ENCODE measurements around the gene PTGR2. TPM values are rescaled to one million over a fixed set of nuclear protein-coding genes. Genes with fewer than 3 reads are reported as not detected.
A peak's percentile ranks its signal among the peaks of the same experiment; 100 is the strongest.
"Not testable (repeated sequence)": the region's sequence is repeated elsewhere in the genome, so short reads cannot be mapped to it uniquely, and the experiment has no call there.

PTGR2 gene
- total and polyA plus RNA-seq, 3 experiments from 2014 or later, result 3.0 to 4.2 (median 3.3) TPM

DNA sequence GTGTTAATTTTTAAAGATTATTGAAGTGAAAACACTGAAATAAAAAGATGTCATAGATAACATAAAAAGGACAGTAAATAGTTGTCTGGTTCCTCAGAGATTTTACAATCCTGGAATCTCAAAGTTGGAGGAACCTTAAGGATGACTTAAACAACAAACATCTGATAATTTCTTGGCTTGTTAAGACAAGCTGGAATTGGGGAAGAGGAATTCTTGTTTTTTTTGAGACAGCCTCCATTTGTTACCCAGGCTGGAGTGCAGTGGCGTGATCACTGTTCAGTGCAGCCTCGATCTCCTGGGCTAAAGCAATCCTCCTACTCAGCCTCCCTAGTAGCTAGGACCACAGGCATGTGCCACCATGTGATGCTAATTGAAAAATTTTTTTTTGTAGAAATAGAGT lies 37.3 kb downstream of the PTGR2 start:
- H3K27ac Mint-ChIP-seq, result peak overlapping the region; percentile 66 to 99 (median 94)
- CTCF ChIA-PET, result no interaction called here
- POLR2A ChIA-PET, result interaction anchor here (0.7 kb wide), 1 partner anchor 129 kb away, joined by 5 read pairs; a partner anchor contains a TSS
- H3K27ac ChIP-seq (ENCODE audit: low read depth, low read length), result no peak overlapping the region
- peak overlapping the region in 3 of 7 donors; percentile 16 to 96 (median 96) for H3K4me3 Mint-ChIP-seq
- peaks cover 3 to 33% (median 4%) of the 10 kb centered on the region in 3 donors for H3K36me3 Mint-ChIP-seq
- no peak overlapping the region for H3K4me3 ChIP-seq (ENCODE audit: low read length)
- H3K27me3 ChIP-seq (ENCODE audit: insufficient read depth, low read length, poor library complexity, severe bottlenecking), result no peaks in the 10 kb centered on the region
- H3K4me1 ChIP-seq (ENCODE audit: insufficient read depth, low read length), result peaks cover 30% of the 10 kb centered on the region
- H3K9me3 Mint-ChIP-seq, result no peaks in the 10 kb centered on the region
- no peaks in the 10 kb centered on the region for H3K9me3 ChIP-seq (ENCODE audit: low read length)
- H3K27me3 Mint-ChIP-seq, result no peaks in the 10 kb centered on the region
- DNase-seq, result no peak
- H3K36me3 ChIP-seq (ENCODE audit: insufficient read depth, low read length), result peaks cover 5% of the 10 kb centered on the region
- peaks cover 48 to 66% (median 62%) of the 10 kb centered on the region in 3 donors for H3K4me1 Mint-ChIP-seq

DNA sequence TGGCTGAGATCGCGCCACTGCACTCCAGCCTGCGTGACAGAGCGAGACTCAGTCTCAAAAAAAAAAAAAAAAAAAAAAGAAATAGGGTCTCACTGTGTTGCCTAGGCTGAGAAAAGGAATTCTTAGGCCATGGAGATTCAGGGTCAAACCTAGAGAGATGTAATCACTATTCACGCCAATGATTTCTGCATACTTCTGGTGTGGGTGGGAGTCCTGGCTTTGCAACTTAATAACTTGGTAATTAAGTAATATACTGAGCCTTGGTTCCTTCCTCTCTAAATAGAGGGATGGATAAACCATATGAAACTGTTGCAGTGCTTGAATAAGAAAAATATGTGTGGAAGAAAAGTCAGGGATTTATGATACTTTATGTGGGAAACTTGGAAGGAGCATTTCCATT lies 37.7 kb downstream of the PTGR2 start:
- Mint-ChIP-seq H3K9me3 (no peaks in the 10 kb centered on the region), H3K27me3 (no peaks in the 10 kb centered on the region), H3K4me3 (peak overlapping the region in 3 of 7 donors; percentile 28 to 49 (median 49)), H3K27ac (peak overlapping the region in 7 of 8 donors; percentile 19 to 99 (median 77)), H3K4me1 (peaks cover 48 to 65% (median 61%) of the 10 kb centered on the region in 3 donors), H3K36me3 (peaks cover 3 to 37% (median 5%) of the 10 kb centered on the region in 3 donors)
- H3K27ac ChIP-seq (ENCODE audit: low read depth, low read length), result no peak overlapping the region
- H3K27me3 ChIP-seq (ENCODE audit: insufficient read depth, low read length, poor library complexity, severe bottlenecking), result no peaks in the 10 kb centered on the region
- DNase-seq, result no peak
- H3K4me3 ChIP-seq (ENCODE audit: low read length), result no peak overlapping the region
- peaks cover 30% of the 10 kb centered on the region for H3K4me1 ChIP-seq (ENCODE audit: insufficient read depth, low read length)
- H3K36me3 ChIP-seq (ENCODE audit: insufficient read depth, low read length), result peaks cover 8% of the 10 kb centered on the region
- ChIA-PET CTCF (interaction anchor here (1.3 to 1.8 kb wide), 2 partner anchors 10 to 160 kb away, joined by 3 to 4 read pairs; no protein-coding TSS in a partner anchor), POLR2A (interaction anchor here (0.7 kb wide), 1 partner anchor 129 kb away, joined by 5 read pairs; a partner anchor contains a TSS)
- H3K9me3 ChIP-seq (ENCODE audit: low read length), result no peaks in the 10 kb centered on the region

DNA sequence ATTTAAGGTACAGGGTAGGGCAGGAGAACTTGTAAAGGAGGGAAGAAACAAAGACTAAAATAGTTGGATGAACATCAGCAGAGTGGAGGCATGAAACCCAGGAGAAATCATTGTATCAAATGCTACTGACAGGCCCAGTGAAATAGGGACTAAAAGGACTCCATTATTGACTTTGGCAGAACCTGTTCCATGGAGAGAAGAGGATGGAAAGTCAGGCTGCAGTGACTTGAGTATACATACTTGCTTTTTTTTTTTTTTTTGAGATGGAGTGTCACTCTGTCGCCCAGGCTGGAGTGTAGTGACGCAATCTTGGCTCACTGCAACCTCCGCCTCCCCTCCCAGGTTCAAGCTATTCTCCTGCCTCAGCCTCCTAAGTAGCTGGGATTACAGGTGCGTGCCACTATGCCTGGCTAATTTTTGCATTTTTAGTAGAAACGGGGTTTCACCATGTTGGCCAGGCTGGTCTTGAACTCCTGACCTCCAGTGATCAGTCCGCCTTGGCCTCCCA lies 42.6 kb downstream of the PTGR2 start:
- H3K9me3 ChIP-seq (ENCODE audit: low read length); H3K4me3 ChIP-seq (ENCODE audit: low read length); H3K27ac ChIP-seq (ENCODE audit: low read depth, low read length); CTCF ChIA-PET; H3K4me3 Mint-ChIP-seq; H3K27me3 Mint-ChIP-seq; H3K4me1 ChIP-seq (ENCODE audit: insufficient read depth, low read length); POLR2A ChIA-PET; H3K9me3 Mint-ChIP-seq; DNase-seq; H3K27me3 ChIP-seq (ENCODE audit: insufficient read depth, low read length, poor library complexity, severe bottlenecking): not testable (repeated sequence)
- Mint-ChIP-seq H3K27ac (peak overlapping the region in 3 of 8 donors; percentile 5 to 17 (median 9)), H3K4me1 (peaks cover 16 to 22% (median 20%) of the 10 kb centered on the region in 3 donors), H3K36me3 (peaks cover 3 to 68% (median 23%) of the 10 kb centered on the region in 3 donors)
- peaks cover 34% of the 10 kb centered on the region for H3K36me3 ChIP-seq (ENCODE audit: insufficient read depth, low read length)

DNA sequence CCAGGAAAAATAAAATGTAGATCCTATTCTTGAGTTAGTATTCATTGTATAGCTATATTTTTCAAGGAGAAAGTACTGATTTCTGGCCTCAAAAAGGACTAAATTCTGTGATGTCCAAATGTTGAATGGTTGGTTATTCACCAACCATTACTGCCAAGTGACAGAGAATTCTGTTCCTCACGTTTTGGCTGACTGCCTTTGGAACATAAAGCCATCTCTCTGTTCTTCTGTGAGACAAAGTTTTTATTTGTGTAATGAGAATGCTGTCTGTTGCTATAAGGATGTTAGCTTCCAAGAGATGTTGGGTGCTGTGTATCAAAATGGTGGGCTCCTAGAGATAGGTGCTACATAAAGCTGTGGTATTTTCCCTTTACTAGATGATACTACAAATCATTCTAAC lies 44.3 kb downstream of the PTGR2 start:
- H3K27ac Mint-ChIP-seq, result peak overlapping the region in 2 of 8 donors; percentile 42 to 55
- Histone ChIP-seq H3K9me3 (ENCODE audit: low read length) (no peaks in the 10 kb centered on the region), H3K27me3 (ENCODE audit: insufficient read depth, low read length, poor library complexity, severe bottlenecking) (no peaks in the 10 kb centered on the region), H3K4me3 (ENCODE audit: low read length) (no peak overlapping the region), H3K4me1 (ENCODE audit: insufficient read depth, low read length) (no peaks in the 10 kb centered on the region), H3K36me3 (ENCODE audit: insufficient read depth, low read length) (peaks cover 38% of the 10 kb centered on the region), H3K27ac (ENCODE audit: low read depth, low read length) (no peak overlapping the region)
- peaks cover 0 to 2% of the 10 kb centered on the region in 2 donors for H3K27me3 Mint-ChIP-seq
- DNase-seq, result no peak
- CTCF ChIA-PET, result interaction anchor here (1.5 kb wide), 1 partner anchor 167 kb away, joined by 4 read pairs; no protein-coding TSS in a partner anchor
- peaks cover 3 to 78% (median 25%) of the 10 kb centered on the region in 3 donors for H3K36me3 Mint-ChIP-seq
- POLR2A ChIA-PET, result no interaction called here
- H3K4me1 Mint-ChIP-seq, result peaks cover 8 to 10% (median 10%) of the 10 kb centered on the region in 3 donors
- H3K9me3 Mint-ChIP-seq, result no peaks in the 10 kb centered on the region
- no peak overlapping the region for H3K4me3 Mint-ChIP-seq

DNA sequence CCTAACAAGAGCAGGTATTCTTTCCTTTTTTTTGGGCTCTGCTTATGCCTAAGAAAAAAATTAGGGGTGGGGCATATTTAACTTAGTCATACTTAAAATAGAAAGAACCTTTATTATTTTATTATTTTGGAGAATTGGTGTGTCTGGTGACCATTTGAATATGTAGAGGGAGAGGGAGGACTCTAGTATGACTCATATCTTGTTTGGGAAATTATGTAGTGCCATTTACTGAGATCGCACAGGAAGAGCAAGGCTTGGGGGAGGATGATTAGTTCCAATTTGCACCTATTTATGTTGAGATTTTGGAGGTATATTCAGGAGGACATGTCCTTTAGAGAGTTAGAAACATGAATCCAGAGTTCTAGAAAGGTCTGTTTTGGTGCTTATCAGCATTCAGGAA lies 44.9 kb downstream of the PTGR2 start:
- Histone ChIP-seq H3K27ac (ENCODE audit: low read depth, low read length) (no peak overlapping the region), H3K27me3 (ENCODE audit: insufficient read depth, low read length, poor library complexity, severe bottlenecking) (no peaks in the 10 kb centered on the region), H3K4me1 (ENCODE audit: insufficient read depth, low read length) (no peaks in the 10 kb centered on the region), H3K36me3 (ENCODE audit: insufficient read depth, low read length) (peaks cover 41% of the 10 kb centered on the region), H3K9me3 (ENCODE audit: low read length) (no peaks in the 10 kb centered on the region), H3K4me3 (ENCODE audit: low read length) (no peak overlapping the region)
- no peak for DNase-seq
- no peak overlapping the region for H3K4me3 Mint-ChIP-seq
- POLR2A ChIA-PET, result no interaction called here
- H3K9me3 Mint-ChIP-seq, result no peaks in the 10 kb centered on the region
- peaks cover 3 to 80% (median 25%) of the 10 kb centered on the region in 3 donors for H3K36me3 Mint-ChIP-seq
- H3K27ac Mint-ChIP-seq, result peak overlapping the region in 4 of 8 donors; percentile 10 to 95 (median 58)
- H3K4me1 Mint-ChIP-seq, result peaks cover 6% of the 10 kb centered on the region in 3 donors
- peaks cover 0 to 2% of the 10 kb centered on the region in 2 donors for H3K27me3 Mint-ChIP-seq
- CTCF ChIA-PET, result interaction anchor here (1.5 kb wide), 1 partner anchor 167 kb away, joined by 4 read pairs; no protein-coding TSS in a partner anchor

DNA sequence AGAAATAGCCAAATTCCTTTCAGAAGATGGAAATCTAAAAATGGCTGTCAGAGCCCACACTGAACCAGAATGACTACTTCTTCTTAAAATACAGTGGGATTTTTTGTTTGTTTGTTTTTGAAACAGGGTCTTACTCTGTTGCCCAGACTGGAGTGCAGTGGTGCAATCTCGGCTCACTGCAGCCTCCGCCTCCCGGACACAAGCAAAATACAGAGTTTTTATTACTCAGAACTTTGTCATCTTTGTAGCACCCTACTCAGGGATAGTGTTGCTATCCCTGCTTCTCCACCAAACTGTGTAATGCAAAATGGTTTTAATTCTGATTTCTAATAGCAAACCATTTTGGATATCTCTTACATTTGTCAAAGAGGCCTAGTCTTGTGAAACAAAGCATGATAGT lies 51.4 kb downstream of the PTGR2 start:
- Histone ChIP-seq H3K27ac (ENCODE audit: low read depth, low read length) (no peak overlapping the region), H3K4me3 (ENCODE audit: low read length) (no peak overlapping the region), H3K9me3 (ENCODE audit: low read length) (no peaks in the 10 kb centered on the region), H3K27me3 (ENCODE audit: insufficient read depth, low read length, poor library complexity, severe bottlenecking) (no peaks in the 10 kb centered on the region), H3K36me3 (ENCODE audit: insufficient read depth, low read length) (peaks cover 42% of the 10 kb centered on the region), H3K4me1 (ENCODE audit: insufficient read depth, low read length) (no peaks in the 10 kb centered on the region)
- POLR2A ChIA-PET, result no interaction called here
- H3K27me3 Mint-ChIP-seq, result peaks cover 0 to 2% of the 10 kb centered on the region in 2 donors
- H3K4me3 Mint-ChIP-seq, result no peak overlapping the region
- peaks cover 4 to 81% (median 16%) of the 10 kb centered on the region in 3 donors for H3K36me3 Mint-ChIP-seq
- H3K27ac Mint-ChIP-seq, result peak overlapping the region in 1 of 8 donors; percentile 26
- H3K9me3 Mint-ChIP-seq, result no peaks in the 10 kb centered on the region
- CTCF ChIA-PET, result no interaction called here
- no peaks in the 10 kb centered on the region for H3K4me1 Mint-ChIP-seq
- no peak for DNase-seq

DNA sequence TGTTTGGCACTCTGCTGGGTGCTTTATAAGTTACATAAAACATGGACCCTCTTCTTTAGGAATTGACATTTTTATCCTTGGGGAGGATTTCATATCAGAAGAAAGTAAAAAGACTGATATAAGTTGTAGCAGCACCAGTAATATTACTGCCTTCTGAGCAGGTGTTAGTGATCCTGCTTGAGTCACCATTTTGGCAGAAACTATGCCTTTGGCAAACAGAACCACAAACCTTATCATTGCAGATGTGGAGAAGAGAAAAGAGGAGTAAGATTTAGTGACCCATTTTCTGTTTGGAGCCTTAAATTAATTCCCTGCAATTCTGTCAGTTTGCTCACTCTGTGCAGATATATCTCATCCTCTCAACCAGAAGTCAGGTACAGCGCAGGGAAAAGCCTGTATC lies 58.0 kb downstream of the PTGR2 start:
- peaks cover 41% of the 10 kb centered on the region for H3K36me3 ChIP-seq (ENCODE audit: insufficient read depth, low read length)
- peak overlapping the region in 5 of 8 donors; percentile 12 to 78 (median 55) for H3K27ac Mint-ChIP-seq
- H3K4me1 ChIP-seq (ENCODE audit: insufficient read depth, low read length), result no peaks in the 10 kb centered on the region
- H3K9me3 ChIP-seq (ENCODE audit: low read length), result no peaks in the 10 kb centered on the region
- no peak for DNase-seq
- peaks cover 0 to 9% (median 2%) of the 10 kb centered on the region in 5 donors for H3K9me3 Mint-ChIP-seq
- peaks cover 6 to 10% (median 7%) of the 10 kb centered on the region in 3 donors for H3K4me1 Mint-ChIP-seq
- no peak overlapping the region for H3K4me3 Mint-ChIP-seq
- H3K27ac ChIP-seq (ENCODE audit: low read depth, low read length), result no peak overlapping the region
- ChIA-PET CTCF (no interaction called here), POLR2A (no interaction called here)
- peaks cover 38 to 85% (median 45%) of the 10 kb centered on the region in 3 donors for H3K36me3 Mint-ChIP-seq
- H3K27me3 Mint-ChIP-seq, result peaks cover 0 to 2% of the 10 kb centered on the region in 2 donors
- H3K4me3 ChIP-seq (ENCODE audit: low read length), result no peak overlapping the region
- H3K27me3 ChIP-seq (ENCODE audit: insufficient read depth, low read length, poor library complexity, severe bottlenecking), result no peaks in the 10 kb centered on the region

DNA sequence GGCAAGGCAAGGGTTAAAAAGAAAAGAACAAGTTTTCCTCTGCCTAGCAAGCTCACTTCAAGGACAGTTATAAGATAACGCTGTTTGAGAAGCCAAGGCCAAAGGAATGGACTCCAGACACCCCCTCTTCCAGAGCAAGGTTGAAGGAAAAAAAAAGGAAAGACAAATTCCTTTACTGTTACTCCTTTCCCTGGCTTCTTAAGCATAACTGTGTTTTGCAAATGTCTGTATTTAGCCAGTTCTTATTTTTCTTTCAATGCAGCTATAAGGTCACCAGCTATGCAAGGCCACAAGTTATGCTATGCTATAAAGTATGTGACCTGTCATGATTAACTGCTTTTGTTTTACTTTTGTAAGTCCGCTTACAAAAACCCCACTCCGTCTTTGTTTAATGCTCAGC lies 61.6 kb downstream of the PTGR2 start:
- ChIA-PET POLR2A (no interaction called here), CTCF (no interaction called here)
- DNase-seq, result no peak
- H3K4me1 Mint-ChIP-seq, result peaks cover 9 to 16% (median 10%) of the 10 kb centered on the region in 3 donors
- H3K9me3 ChIP-seq (ENCODE audit: low read length), result no peaks in the 10 kb centered on the region
- H3K36me3 ChIP-seq (ENCODE audit: insufficient read depth, low read length), result peaks cover 31% of the 10 kb centered on the region
- H3K27me3 ChIP-seq (ENCODE audit: insufficient read depth, low read length, poor library complexity, severe bottlenecking), result no peaks in the 10 kb centered on the region
- H3K4me3 ChIP-seq (ENCODE audit: low read length), result no peak overlapping the region
- H3K27me3 Mint-ChIP-seq, result no peaks in the 10 kb centered on the region
- no peaks in the 10 kb centered on the region for H3K4me1 ChIP-seq (ENCODE audit: insufficient read depth, low read length)
- peaks cover 0 to 9% (median 2%) of the 10 kb centered on the region in 5 donors for H3K9me3 Mint-ChIP-seq
- H3K27ac Mint-ChIP-seq, result no peak overlapping the region
- no peak overlapping the region for H3K4me3 Mint-ChIP-seq
- no peak overlapping the region for H3K27ac ChIP-seq (ENCODE audit: low read depth, low read length)
- H3K36me3 Mint-ChIP-seq, result peaks cover 32 to 75% (median 46%) of the 10 kb centered on the region in 3 donors
